ENCODE results near the gene ZNF292. TPM values are rescaled to one million over a fixed set of nuclear protein-coding genes. Genes with fewer than 3 reads are reported as not detected.
"Not testable (repeated sequence)": the region's sequence is repeated elsewhere in the genome, so short reads cannot be mapped to it uniquely, and the experiment has no call there.

The ZNF292 gene
- total RNA-seq, 2 experiments from 2014 or later = 42.6 to 45.9 TPM

DNA sequence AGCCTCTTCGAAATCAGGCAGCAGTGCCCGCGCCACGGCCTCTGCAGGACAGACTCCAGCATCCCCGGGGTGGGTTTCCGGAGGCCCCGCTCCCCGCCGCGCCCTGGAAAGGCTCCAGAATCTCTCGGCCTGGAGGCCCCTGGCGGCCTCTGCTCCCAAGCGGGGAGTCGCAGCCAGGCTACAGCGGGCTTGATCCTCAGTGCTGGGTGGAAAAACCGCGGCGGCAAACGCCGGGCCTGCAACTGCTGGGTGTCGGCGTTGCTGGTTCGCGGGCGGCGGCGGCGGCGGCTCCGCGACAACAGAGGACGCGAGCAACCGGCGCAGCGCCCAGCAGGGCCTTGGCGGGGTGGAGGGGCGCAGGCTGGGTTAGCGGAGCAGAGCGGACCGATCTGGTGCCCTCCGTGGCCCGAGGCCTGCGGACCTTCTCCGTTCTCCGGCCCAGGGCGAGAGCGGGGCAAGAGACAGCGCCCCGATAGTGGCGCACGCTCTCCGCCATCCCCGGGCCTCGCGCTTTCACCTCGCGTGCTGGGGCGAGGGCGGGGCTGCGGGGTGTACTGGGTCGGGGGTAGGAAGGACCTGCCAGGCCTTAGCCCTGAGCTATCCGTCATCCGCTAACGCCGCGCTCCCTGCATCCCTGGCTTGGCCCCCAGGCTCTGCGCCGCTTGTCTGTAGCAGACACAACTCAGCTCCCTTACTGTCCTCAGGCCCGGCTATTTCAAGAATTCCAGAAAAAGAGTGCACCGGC, 3.4 kb upstream of the ZNF292 start:
- Mint-ChIP-seq H3K9me3 (no peaks in the 10 kb centered on the region), H3K27ac (peak overlapping the region; percentile 97), H3K4me3 (peak overlapping the region; percentile 83), H3K27me3 (peaks cover 7% of the 10 kb centered on the region), H3K4me1 (peaks cover 24% of the 10 kb centered on the region), H3K36me3 (peaks cover 14% of the 10 kb centered on the region)
- peak; percentile 81 for DNase-seq

DNA sequence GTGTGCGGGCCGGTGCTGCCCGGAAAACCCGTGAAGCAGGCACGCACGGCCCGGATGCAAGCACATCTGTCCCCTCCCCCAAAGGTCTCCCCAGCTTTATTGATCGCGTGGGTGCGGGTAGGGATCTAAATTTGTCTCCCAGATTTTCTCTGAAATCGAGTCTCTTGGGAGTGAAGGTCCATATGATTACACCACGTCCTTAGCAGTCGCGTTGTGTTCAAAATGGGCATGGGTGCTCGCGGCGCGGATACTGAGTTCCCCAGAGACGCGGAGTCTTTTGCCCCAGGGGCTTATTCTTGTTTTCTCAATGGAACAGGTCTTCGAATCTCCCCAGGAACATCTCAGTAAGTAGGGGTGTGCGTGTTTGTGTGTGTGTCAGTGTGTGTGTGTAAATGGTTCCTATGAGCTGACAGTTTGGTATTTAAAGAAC, 2.8 kb upstream of the ZNF292 start:
- DNase-seq = no peak
- Mint-ChIP-seq H3K27ac (peak overlapping the region; percentile 97), H3K4me1 (peaks cover 25% of the 10 kb centered on the region), H3K9me3 (no peaks in the 10 kb centered on the region), H3K36me3 (peaks cover 14% of the 10 kb centered on the region), H3K4me3 (peak overlapping the region; percentile 83), H3K27me3 (peaks cover 7% of the 10 kb centered on the region)

DNA sequence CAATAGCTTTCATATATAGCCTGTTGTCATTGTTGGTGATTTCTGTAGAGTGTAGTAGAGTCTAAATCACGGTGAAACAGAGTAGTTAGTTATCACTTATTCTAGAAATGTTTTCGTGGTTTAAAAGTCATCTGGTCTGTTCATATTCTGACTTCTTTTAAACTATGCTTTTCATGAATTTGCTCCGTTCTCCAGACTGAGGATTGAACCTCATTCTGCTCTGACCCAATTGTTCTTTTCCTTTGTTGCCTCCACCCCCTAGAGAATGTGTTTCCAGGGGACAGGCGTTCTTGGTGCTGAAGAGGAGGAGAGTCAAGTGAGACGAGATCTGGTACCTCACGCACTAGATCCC, 748 bp upstream of the ZNF292 start:
- Mint-ChIP-seq H3K4me3 (peak overlapping the region; percentile 83), H3K27me3 (peaks cover 4% of the 10 kb centered on the region), H3K4me1 (peaks cover 31% of the 10 kb centered on the region), H3K9me3 (no peaks in the 10 kb centered on the region), H3K36me3 (peaks cover 25% of the 10 kb centered on the region), H3K27ac (peak overlapping the region; percentile 95)
- DNase-seq = no peak

DNA sequence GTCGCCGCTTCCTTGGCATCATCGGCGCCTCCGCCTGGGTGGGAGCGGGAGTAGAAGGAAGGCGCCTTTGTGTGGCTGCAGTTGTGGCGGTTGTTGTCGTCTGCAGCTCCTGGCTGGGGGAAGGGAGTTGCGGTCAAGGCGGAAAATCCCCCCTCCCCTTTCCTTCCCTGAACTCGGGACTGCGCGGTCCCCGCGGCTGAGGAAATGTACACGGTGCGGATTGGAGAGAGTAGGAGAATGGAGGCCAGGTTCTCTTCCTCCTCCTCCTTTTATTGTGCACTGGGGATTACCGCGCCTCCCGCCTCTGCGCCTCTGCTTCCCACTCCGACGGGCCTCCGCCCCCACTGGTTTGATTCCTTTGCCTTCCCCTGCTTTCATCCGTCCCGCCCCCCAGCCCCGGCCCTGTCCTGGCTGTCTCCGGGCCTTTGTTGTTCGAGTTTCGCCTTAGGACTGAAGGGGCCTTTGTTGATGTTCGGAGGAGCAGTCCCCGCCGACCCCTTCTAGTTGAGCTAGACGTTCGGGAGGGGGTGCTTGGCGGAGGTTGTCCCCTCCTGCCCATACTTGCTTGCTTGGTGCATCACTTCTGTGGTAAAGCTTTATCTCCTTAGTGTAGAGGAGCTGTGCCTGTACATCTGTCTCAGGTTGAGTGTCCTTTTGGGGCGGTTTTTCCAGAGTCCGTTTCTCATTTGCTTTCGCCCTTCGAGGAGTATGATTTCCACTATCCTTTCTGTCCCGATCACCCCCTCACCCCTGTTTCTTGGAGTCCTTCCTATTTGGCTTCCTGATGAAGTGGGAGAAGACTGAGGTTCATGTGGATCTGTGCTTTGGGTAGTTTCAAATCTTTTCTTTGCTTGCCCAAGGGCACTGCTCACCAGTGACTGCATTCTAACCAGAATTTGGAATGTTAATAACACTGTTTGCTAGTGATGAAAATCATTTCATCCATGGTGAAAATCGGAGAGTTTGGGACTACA, 764 bp downstream of the ZNF292 start:
- peak; percentile 55 for DNase-seq
- Mint-ChIP-seq H3K4me3 (peak overlapping the region; percentile 83), H3K36me3 (peaks cover 25% of the 10 kb centered on the region), H3K9me3 (no peaks in the 10 kb centered on the region), H3K4me1 (peaks cover 38% of the 10 kb centered on the region), H3K27ac (peak overlapping the region; percentile 95), H3K27me3 (peaks cover 4% of the 10 kb centered on the region)

DNA sequence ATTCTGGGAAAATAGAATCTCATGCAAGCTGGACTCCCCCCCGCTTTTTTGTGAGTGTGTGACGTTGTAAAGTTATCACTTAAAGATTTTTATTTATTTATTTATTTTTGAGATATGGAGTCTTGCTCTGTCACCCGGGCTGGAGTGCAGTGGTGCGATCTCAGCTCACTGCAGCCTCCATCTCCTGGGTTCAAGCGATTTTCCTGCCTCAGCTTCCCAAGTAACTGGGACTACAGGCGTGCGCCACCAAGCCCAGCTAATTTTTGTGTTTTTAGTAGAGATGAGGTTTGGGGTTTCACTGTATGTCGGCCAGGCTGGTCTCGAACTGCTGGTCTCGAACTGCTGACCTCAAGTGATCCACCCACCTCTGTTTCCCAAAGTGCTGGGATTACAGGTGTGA, 2.2 kb downstream of the ZNF292 start:
- peaks cover 44% of the 10 kb centered on the region for H3K4me1 Mint-ChIP-seq
- H3K27me3 Mint-ChIP-seq, DNase-seq, H3K9me3 Mint-ChIP-seq, H3K27ac Mint-ChIP-seq: not testable (repeated sequence)
- peak overlapping the region; percentile 37 for H3K4me3 Mint-ChIP-seq
- H3K36me3 Mint-ChIP-seq = peaks cover 27% of the 10 kb centered on the region

DNA sequence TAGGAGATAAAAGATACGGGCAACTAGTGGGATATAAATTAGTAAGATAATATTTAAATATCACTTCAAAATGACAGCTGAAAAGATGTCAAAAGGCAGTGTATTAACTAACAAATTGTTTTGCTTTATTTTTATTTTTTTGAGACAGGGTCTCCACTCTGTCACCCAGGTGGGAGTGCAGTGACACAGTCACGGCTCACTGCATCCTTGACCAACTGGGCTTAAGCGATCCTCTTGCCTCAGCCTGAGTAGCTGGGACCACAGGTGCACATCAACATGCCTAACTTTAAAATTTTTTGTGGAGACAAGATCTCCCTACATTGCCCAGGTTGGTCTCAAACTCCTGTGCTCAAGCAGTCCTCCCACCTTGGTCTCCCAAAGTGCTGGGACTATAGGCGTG, 5.9 kb downstream of the ZNF292 start:
- Mint-ChIP-seq H3K4me1 (peaks cover 65% of the 10 kb centered on the region), H3K9me3 (no peaks in the 10 kb centered on the region), H3K4me3 (no peak overlapping the region), H3K27ac (no peak overlapping the region), H3K27me3 (no peaks in the 10 kb centered on the region), H3K36me3 (peaks cover 42% of the 10 kb centered on the region)
- DNase-seq = no peak

DNA sequence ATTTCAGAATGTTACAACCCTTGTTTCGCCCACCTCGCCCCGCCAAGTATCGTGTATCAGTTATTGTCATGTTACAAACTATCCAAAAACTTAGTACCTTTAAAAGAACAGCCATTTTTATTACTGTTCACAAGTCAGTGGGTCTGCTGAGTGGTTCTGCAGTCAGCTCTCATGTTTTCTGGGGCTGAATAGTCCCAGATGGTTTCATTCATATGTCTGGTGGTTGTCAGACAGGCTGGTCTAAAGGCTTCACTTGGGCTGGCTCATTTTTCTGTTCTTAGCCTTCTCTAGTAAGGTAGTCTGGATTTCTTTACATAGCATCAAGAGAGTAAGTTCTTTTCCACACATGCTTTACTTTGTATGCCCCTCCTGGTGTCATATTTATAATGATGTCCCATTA, 8.6 kb downstream of the ZNF292 start:
- Mint-ChIP-seq H3K27ac (no peak overlapping the region), H3K27me3 (no peaks in the 10 kb centered on the region), H3K4me3 (no peak overlapping the region), H3K36me3 (peaks cover 28% of the 10 kb centered on the region), H3K4me1 (peaks cover 71% of the 10 kb centered on the region), H3K9me3 (no peaks in the 10 kb centered on the region)
- DNase-seq = no peak

DNA sequence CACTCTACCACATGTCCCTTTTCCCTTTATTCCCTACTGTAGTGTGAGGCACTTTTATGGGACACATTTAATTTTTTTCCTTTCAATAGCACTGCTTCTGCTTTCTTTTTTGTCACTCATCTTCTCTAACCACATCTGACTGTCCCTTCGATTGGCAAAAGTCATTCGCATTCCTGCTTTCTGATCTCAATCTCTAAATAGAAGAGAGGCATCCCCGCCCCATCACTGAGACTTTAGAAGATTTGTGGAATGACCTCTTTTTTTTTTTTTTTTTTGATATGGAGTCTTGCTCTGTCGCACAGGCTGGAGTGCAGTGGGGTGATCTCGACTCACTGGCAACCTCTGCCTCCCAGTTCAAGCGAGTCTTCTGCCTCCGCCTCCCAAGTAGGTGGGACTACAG, 9.1 kb downstream of the ZNF292 start:
- no peak for DNase-seq
- no peak overlapping the region for H3K27ac Mint-ChIP-seq
- peaks cover 71% of the 10 kb centered on the region for H3K4me1 Mint-ChIP-seq
- H3K4me3 Mint-ChIP-seq = no peak overlapping the region
- H3K27me3 Mint-ChIP-seq = no peaks in the 10 kb centered on the region
- no peaks in the 10 kb centered on the region for H3K9me3 Mint-ChIP-seq
- peaks cover 30% of the 10 kb centered on the region for H3K36me3 Mint-ChIP-seq

DNA sequence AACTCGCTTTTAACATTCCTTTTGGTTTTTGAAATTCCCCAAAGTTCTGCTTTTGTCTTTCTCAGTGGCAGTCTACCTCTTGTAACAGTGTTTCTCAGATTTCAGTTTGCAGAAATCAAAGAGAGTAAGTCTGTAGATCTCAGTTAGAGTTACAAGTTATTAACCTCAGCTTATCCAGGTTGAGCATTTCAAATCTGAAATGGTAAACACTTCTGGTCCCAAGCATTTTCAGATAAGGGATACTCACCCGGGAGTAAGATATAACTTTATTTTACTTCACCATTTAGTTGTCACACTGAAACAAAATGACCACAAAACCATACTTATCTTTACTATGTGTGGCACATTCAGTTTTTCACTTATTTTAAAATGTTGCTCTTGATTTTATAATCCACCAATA, 9.8 kb downstream of the ZNF292 start:
- Mint-ChIP-seq H3K4me1 (peaks cover 69% of the 10 kb centered on the region), H3K4me3 (no peak overlapping the region), H3K36me3 (peaks cover 30% of the 10 kb centered on the region), H3K27ac (no peak overlapping the region), H3K27me3 (no peaks in the 10 kb centered on the region), H3K9me3 (no peaks in the 10 kb centered on the region)
- DNase-seq = no peak

DNA sequence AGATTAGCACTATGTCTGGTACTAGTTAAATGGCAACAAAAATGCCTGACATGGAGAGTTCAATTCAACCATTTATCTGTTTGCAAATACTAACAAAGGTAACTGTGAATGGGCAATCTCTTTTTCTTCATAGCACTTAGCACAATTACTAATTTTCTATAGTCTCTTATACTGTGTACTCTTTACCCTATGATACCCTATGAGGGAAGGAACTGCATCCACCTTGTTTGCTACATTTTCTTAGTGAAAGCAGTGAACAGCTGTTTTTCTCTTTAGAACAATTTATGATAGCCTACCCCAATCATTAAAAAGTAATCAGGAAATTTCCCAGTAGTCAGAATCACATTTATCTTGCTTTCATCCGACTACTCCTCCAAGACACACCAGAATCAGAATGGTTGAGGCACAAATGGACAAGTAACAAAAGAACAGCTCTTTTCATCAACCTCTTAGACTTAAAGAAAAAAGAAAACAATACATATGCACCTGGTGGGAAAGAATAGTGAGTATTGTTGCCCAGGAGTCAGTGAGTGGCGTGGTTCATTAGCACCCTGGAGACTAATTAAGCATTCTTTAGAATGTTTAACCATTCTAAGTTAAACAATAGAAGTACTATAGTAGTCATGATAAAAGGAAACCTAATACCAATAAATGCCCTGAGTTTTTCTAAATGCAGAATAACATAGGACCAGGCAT, 16.7 kb downstream of the ZNF292 start:
- H3K36me3 Mint-ChIP-seq = peaks cover 35% of the 10 kb centered on the region
- DNase-seq = no peak
- no peaks in the 10 kb centered on the region for H3K27me3 Mint-ChIP-seq
- H3K4me3 Mint-ChIP-seq = no peak overlapping the region
- H3K9me3 Mint-ChIP-seq = peaks cover 3% of the 10 kb centered on the region
- H3K4me1 Mint-ChIP-seq = peaks cover 62% of the 10 kb centered on the region
- no peak overlapping the region for H3K27ac Mint-ChIP-seq

DNA sequence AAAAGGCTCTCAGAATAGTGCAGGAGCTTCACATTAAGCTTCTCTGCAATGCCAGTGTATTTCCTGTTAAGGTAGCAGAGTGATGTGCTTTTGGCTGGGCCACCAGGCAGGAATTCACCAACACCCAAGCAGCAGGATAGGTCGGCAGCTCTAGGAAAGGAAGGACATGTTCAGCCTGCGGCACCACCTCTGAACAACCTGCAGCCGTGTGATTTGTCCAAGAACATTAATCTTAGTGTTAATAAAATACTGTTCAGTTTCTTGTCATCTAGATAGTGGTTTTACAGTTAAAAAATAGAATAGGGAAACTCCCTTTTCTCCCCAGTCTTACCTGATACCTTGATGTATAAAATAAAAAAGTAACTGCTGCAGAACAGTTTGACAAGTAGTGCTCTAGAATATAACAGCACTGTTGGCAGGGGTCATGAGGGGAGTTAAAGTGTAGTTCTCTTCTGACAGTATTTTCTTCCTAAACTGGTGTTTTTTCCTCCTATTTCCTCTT, 18.8 kb downstream of the ZNF292 start:
- Mint-ChIP-seq H3K9me3 (peaks cover 8% of the 10 kb centered on the region), H3K4me3 (no peak overlapping the region), H3K36me3 (peaks cover 47% of the 10 kb centered on the region), H3K4me1 (peaks cover 66% of the 10 kb centered on the region), H3K27ac (peak overlapping the region; percentile 13), H3K27me3 (no peaks in the 10 kb centered on the region)
- no peak for DNase-seq

DNA sequence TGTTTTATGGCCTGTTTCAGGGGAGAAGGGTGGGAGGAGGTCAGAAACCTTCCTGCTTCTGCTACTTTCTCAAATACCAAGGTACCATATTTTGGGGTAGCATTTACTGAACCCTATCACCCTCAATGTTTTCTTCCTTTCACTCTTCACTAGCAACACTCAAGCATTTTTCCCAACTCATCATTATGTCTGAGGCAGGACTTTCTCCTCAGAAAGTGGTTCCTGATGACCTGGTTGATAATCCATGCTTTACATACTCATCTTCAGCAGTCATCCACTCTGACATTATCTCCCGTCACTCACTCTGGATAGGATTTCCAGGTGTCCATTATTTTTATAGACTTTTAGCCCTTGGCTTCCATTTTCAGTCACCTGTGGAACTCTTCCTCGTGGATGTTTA, 21.1 kb downstream of the ZNF292 start:
- H3K4me1 Mint-ChIP-seq = peaks cover 83% of the 10 kb centered on the region
- no peak for DNase-seq
- no peak overlapping the region for H3K27ac Mint-ChIP-seq
- no peak overlapping the region for H3K4me3 Mint-ChIP-seq
- H3K36me3 Mint-ChIP-seq = peaks cover 64% of the 10 kb centered on the region
- H3K27me3 Mint-ChIP-seq = no peaks in the 10 kb centered on the region
- peaks cover 8% of the 10 kb centered on the region for H3K9me3 Mint-ChIP-seq

DNA sequence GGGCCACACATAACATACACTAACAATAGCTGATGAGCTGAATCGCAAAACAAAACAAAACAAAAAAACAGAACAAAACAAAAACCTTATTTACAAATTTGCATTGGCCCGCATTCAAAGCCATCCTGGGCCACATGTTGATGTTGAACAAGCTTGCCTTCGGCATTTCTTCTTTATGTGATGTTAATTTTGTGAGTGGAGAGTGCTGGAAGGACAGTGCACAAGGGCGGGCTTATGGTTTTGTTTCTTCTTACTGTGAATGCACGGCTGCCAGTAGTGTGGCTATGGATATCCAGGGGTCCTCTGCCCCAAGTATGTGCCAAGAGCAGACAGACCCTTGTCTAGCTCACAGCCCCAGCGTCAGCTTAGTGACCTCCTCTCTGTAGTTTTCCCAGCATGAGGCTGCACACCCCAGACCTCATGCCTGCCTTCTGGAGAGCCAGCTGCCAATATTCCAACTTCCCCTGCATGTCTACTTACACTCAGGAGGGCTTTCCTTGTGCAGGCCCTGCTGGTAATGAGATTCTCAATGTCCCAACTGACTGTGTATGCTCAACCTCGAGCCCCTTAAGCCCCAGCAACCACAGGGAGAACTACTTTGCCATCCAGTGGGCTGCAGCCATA, 24.9 kb downstream of the ZNF292 start:
- Mint-ChIP-seq H3K4me3 (peak overlapping the region; percentile 9), H3K4me1 (peaks cover 85% of the 10 kb centered on the region), H3K9me3 (peaks cover 8% of the 10 kb centered on the region), H3K27ac (peak overlapping the region; percentile 66), H3K36me3 (peaks cover 74% of the 10 kb centered on the region), H3K27me3 (no peaks in the 10 kb centered on the region)
- no peak for DNase-seq

DNA sequence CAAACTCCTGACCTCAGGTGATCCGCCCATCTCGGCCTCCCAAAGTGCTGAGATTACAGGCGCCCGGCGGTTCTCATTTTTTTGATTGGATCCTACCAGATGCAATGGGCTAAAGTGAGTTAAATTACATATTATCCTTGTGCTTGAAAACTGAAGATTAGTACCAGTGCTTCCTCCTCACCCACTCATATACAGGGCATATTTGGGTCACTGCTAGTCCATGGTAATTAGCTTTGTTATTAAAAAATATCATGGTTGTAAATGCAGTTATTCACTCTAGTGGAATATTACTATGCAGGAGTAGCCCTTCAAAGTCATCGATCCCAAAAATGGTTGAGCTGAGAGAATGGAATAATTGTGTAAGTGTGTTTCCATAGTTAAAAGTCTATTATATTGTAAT, 26.5 kb downstream of the ZNF292 start:
- no peak for DNase-seq
- H3K9me3 Mint-ChIP-seq = peaks cover 5% of the 10 kb centered on the region
- peak overlapping the region; percentile 90 for H3K27ac Mint-ChIP-seq
- peak overlapping the region; percentile 29 for H3K4me3 Mint-ChIP-seq
- H3K4me1 Mint-ChIP-seq = peaks cover 77% of the 10 kb centered on the region
- no peaks in the 10 kb centered on the region for H3K27me3 Mint-ChIP-seq
- peaks cover 67% of the 10 kb centered on the region for H3K36me3 Mint-ChIP-seq

All from activated naive CD8-positive, alpha-beta T cell treated with anti-CD3 and anti-CD28 coated beads for 36 hours (primary cell).